Retinal pigment epithelial cell (primary cell): ENCODE data around the gene PNPLA2.

ENCODE experiments used
- DNase-seq: peaks from one replicate; pipeline ENCODE4 v3.0.0-alpha.2; 2010; ENCODE audit warnings: low read depth
- H3K4me3 ChIP-seq: 2 replicates; pipeline ENCODE4 v1.5.1; 2011; ENCODE audit warnings: mild to moderate bottlenecking, low read length, control low read depth, moderate library complexity
- CTCF ChIP-seq: conservative IDR thresholded peaks from 2 replicates; pipeline ENCODE4 v1.5.1; 2011; ENCODE audit warnings: low read depth, low read length, control low read depth, inconsistent platforms

The PNPLA2 gene

GRCh38 chr11:839875-840617 lies 21.3 kb downstream of the PNPLA2 start:
- TF ChIP-seq CTCF: peak; percentile 46
- H3K4me3 ChIP-seq: no peak overlapping the region

GRCh38 chr11:841981-842369 lies 23.3 kb downstream of the PNPLA2 start:
- no peak for DNase-seq
- peak overlapping the region; percentile 93 for H3K4me3 ChIP-seq
- no peak for TF ChIP-seq CTCF

More at GRCh38 chr11:839875-840617, 21.3 kb downstream of the PNPLA2 start:
- DNase-seq: no peak

GRCh38 chr11:842370-843002 lies 23.8 kb downstream of the PNPLA2 start, which contains the start of the genes POLR2L and TSPAN4:
Gene POLR2L, minus strand, starts transcription at chr11:842529. Its CDS starts 21 bp downstream, at chr11:842508.
Gene TSPAN4, plus strand, starts transcription at chr11:842852. Its CDS starts 7,453 bp downstream, at chr11:850305.
- H3K4me3 ChIP-seq: peak within 1 kb of the TSS; percentile 93
- no peak for TF ChIP-seq CTCF
- DNase-seq: peak; percentile 56

- peak overlapping the region; percentile 93 for H3K4me3 ChIP-seq
- no peak for TF ChIP-seq CTCF
- DNase-seq: no peak
Measured at GRCh38 chr11:843086-843734, 24.5 kb downstream of the PNPLA2 start.

GRCh38 chr11:843818-844692 lies 25.3 kb downstream of the PNPLA2 start:
- DNase-seq: peak; percentile 86
- TF ChIP-seq CTCF: peak; percentile 15
- H3K4me3 ChIP-seq: peak overlapping the region; percentile 93
